ENCODE data around the gene CFAP54. TPM values are rescaled to one million over a fixed set of nuclear protein-coding genes. Genes with fewer than 3 reads are reported as not detected.

CFAP54 gene
- total RNA-seq, 1 experiment from 2014 or later: 0.64 TPM

DNA sequence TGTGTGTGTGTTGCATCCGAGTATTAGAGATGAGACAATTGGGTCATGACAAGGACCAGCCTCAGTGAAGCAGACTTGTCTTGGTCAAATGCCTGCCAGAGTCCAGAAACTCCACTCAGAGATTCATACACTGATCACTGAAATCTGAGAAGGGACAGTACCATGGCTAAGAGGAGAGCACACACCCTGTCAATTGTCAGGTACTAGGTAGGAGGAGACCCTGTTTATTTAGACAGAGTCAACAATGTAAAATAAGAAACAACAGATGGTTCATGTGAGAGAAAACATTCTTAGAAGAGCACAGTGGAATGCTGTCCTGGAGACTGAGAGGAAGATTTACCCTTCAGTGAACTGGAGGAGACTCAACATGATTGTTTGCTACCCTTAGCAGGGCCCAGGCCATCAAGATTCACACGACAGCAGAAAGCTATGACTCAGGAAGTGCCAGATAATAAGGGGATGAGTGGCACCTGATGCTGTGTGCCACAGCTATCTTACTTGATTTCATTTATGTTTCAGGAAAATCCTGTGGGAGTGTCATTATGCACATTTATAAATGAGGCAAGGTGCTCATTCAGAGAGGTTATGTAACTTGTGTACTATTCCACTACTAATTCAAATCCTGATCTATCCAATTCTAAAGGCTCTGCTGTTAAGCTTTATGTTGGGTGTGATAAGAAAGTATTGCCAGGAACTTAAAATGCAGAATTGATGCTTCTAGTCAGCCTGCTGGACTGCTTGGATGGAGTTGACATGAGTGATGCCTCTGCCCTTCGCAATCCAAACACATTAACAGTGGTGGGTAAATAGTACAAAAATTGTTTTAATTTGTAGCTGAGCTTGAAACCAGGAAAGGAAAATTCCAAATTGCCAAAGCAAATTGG, 281.1 kb downstream of the CFAP54 start:
- no TSS peak for BruUV-seq (replicated peaks)
- Histone ChIP-seq H3K4me3 (ENCODE audit: low read depth in 2 of 2, low read length in 2 of 2) (no peak overlapping the region), H3K27me3 (ENCODE audit: control insufficient read depth, insufficient read depth, low read length) (no peaks in the 10 kb centered on the region), H3K27ac (ENCODE audit: low read length) (no peak overlapping the region), H3K9me3 (ENCODE audit: control insufficient read depth, insufficient read depth, low read depth, low read length) (no peaks in the 10 kb centered on the region), H3K36me3 (ENCODE audit: control insufficient read depth, insufficient read depth, low read length) (no peaks in the 10 kb centered on the region), H3K4me1 (ENCODE audit: control insufficient read depth, insufficient read depth, low read length) (no peaks in the 10 kb centered on the region)
- ATAC-seq (no peak), DNase-seq (ENCODE audit: low read depth, low spot score) (no peak)
- in situ Hi-C loops (cut with HindIII; ENCODE audit: low pct_unique_long_range_greater_than_20kb, low sequenced_read_pairs) (no loop called here), intact Hi-C loops (cut with micrococcal nuclease; ENCODE audit: unreplicated experiment) (no loop called here)
- ChIA-PET POLR2A (no interaction called here), CTCF (no interaction called here)
- TF ChIP-seq TCF7L2 (IDR thresholded peaks at IDR 0.05; ENCODE audit: low read depth, low read length) (no peak), SIN3A (IDR thresholded peaks at IDR 0.05; ENCODE audit: borderline replicate concordance, insufficient read depth, low read depth, low read length) (no peak), POLR2AphosphoS5 (IDR thresholded peaks at IDR 0.05; ENCODE audit: low read depth, low read length) (no peak)
- TF ChIP-seq, protein P1, sequence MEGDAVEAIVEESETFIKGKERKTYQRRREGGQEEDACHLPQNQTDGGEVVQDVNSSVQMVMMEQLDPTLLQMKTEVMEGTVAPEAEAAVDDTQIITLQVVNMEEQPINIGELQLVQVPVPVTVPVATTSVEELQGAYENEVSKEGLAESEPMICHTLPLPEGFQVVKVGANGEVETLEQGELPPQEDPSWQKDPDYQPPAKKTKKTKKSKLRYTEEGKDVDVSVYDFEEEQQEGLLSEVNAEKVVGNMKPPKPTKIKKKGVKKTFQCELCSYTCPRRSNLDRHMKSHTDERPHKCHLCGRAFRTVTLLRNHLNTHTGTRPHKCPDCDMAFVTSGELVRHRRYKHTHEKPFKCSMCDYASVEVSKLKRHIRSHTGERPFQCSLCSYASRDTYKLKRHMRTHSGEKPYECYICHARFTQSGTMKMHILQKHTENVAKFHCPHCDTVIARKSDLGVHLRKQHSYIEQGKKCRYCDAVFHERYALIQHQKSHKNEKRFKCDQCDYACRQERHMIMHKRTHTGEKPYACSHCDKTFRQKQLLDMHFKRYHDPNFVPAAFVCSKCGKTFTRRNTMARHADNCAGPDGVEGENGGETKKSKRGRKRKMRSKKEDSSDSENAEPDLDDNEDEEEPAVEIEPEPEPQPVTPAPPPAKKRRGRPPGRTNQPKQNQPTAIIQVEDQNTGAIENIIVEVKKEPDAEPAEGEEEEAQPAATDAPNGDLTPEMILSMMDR (IDR thresholded peaks at IDR 0.05): no peak
- TF ChIP-seq, protein P2, sequence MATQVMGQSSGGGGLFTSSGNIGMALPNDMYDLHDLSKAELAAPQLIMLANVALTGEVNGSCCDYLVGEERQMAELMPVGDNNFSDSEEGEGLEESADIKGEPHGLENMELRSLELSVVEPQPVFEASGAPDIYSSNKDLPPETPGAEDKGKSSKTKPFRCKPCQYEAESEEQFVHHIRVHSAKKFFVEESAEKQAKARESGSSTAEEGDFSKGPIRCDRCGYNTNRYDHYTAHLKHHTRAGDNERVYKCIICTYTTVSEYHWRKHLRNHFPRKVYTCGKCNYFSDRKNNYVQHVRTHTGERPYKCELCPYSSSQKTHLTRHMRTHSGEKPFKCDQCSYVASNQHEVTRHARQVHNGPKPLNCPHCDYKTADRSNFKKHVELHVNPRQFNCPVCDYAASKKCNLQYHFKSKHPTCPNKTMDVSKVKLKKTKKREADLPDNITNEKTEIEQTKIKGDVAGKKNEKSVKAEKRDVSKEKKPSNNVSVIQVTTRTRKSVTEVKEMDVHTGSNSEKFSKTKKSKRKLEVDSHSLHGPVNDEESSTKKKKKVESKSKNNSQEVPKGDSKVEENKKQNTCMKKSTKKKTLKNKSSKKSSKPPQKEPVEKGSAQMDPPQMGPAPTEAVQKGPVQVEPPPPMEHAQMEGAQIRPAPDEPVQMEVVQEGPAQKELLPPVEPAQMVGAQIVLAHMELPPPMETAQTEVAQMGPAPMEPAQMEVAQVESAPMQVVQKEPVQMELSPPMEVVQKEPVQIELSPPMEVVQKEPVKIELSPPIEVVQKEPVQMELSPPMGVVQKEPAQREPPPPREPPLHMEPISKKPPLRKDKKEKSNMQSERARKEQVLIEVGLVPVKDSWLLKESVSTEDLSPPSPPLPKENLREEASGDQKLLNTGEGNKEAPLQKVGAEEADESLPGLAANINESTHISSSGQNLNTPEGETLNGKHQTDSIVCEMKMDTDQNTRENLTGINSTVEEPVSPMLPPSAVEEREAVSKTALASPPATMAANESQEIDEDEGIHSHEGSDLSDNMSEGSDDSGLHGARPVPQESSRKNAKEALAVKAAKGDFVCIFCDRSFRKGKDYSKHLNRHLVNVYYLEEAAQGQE (IDR thresholded peaks at IDR 0.05; ENCODE audit: insufficient read depth in 1 of 2, low read depth in 2 of 2, low read length in 1 of 2): no peak

GRCh38 chr12:96773031-96773430, 283.7 kb downstream of the CFAP54 start:
- Histone ChIP-seq H3K9me3 (ENCODE audit: control insufficient read depth, insufficient read depth, low read depth, low read length) (no peaks in the 10 kb centered on the region), H3K27ac (ENCODE audit: low read length) (no peak overlapping the region), H3K4me1 (ENCODE audit: control insufficient read depth, insufficient read depth, low read length) (no peaks in the 10 kb centered on the region), H3K4me3 (ENCODE audit: low read depth in 2 of 2, low read length in 2 of 2) (no peak overlapping the region), H3K27me3 (ENCODE audit: control insufficient read depth, insufficient read depth, low read length) (no peaks in the 10 kb centered on the region), H3K36me3 (ENCODE audit: control insufficient read depth, insufficient read depth, low read length) (no peaks in the 10 kb centered on the region)
- intact Hi-C loops (cut with micrococcal nuclease; ENCODE audit: unreplicated experiment): no loop called here
- POLR2A ChIA-PET: no interaction called here
- no peak for DNase-seq (ENCODE audit: low read depth, low spot score)
- BruUV-seq (replicated peaks): no TSS peak
- ATAC-seq: no peak
- in situ Hi-C loops (cut with HindIII; ENCODE audit: low pct_unique_long_range_greater_than_20kb, low sequenced_read_pairs): no loop called here
- TF ChIP-seq SIN3A (IDR thresholded peaks at IDR 0.05; ENCODE audit: borderline replicate concordance, insufficient read depth, low read depth, low read length) (no peak), TCF7L2 (IDR thresholded peaks at IDR 0.05; ENCODE audit: low read depth, low read length) (no peak), POLR2AphosphoS5 (IDR thresholded peaks at IDR 0.05; ENCODE audit: low read depth, low read length) (no peak)
- TF ChIP-seq, protein P2 (IDR thresholded peaks at IDR 0.05; ENCODE audit: insufficient read depth in 1 of 2, low read depth in 2 of 2, low read length in 1 of 2): no peak
- TF ChIP-seq, protein P1 (IDR thresholded peaks at IDR 0.05): no peak
- CTCF ChIA-PET: no interaction called here
